ENCODE results near the gene ATP2C1. TPM values are rescaled to one million over a fixed set of nuclear protein-coding genes. Genes with fewer than 3 reads are reported as not detected.

ATP2C1 gene
- total RNA-seq, 1 donor from 2014 or later, result 128 TPM

DNA sequence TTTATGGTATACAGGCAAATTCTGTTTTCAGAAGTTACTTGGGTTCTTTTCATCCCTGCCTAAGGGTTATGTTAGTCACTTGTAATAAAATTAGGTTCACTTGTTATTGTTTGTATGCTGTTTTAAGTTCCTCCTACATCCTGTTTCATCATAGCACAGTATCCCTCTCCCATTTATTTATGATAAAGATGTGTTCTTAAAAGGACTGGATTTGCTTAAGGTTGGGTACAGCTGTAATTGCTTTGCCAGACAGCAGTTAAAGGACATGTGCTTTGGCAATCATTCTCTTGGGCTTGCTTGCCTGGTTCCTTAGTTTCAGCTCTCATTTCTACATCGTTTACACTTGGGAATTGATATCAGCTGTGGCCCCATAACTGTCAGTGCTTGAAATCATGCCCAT lies 11.7 kb downstream of the ATP2C1 start:
- intact Hi-C loops (cut with DNase I), result no loop called here
- no peaks in the 10 kb centered on the region for H3K27me3 ChIP-seq (ENCODE audit: low read depth)
- no peak for ATAC-seq
- no peaks in the 10 kb centered on the region for H3K9me3 ChIP-seq
- no peak for DNase-seq
- TF ChIP-seq, protein P1, sequence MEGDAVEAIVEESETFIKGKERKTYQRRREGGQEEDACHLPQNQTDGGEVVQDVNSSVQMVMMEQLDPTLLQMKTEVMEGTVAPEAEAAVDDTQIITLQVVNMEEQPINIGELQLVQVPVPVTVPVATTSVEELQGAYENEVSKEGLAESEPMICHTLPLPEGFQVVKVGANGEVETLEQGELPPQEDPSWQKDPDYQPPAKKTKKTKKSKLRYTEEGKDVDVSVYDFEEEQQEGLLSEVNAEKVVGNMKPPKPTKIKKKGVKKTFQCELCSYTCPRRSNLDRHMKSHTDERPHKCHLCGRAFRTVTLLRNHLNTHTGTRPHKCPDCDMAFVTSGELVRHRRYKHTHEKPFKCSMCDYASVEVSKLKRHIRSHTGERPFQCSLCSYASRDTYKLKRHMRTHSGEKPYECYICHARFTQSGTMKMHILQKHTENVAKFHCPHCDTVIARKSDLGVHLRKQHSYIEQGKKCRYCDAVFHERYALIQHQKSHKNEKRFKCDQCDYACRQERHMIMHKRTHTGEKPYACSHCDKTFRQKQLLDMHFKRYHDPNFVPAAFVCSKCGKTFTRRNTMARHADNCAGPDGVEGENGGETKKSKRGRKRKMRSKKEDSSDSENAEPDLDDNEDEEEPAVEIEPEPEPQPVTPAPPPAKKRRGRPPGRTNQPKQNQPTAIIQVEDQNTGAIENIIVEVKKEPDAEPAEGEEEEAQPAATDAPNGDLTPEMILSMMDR (IDR thresholded peaks at IDR 0.05), result no peak
- H3K4me3 ChIP-seq, result no peak overlapping the region
- H3K36me3 ChIP-seq, result no peaks in the 10 kb centered on the region
- no peak overlapping the region for H3K27ac ChIP-seq
- peaks cover 39% of the 10 kb centered on the region for H3K4me1 ChIP-seq

DNA sequence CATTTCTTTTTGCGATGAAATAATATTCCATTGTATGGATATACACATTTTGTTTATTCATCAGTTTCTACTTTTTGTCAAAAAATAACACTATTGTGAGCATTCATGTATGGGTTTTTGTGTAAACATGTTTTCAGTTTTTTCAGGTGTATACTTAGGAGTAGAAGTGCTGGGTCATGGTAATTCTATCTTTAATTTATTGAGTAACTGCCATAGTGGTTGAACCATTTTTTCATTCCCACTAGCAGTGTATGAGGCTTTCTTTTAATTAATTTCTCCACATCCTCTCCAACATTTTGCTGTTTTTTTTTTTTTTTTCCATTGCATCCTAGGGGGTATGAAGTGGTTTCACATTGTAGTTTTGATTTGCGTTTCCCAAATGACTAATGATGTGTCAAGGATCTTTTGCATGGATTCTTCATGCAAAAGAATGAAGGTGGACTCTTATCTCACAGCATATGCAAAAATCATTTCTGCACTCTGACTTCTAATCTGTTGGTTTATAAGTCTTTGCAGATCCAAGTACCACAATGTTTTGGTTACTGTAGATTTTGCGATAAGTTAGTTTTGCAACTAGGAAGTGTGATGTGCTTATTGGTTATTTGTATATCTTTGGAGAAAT lies 12.6 kb downstream of the ATP2C1 start:
- no peak for ATAC-seq
- H3K27ac ChIP-seq, result no peak overlapping the region
- intact Hi-C loops (cut with DNase I), result no loop called here
- H3K4me1 ChIP-seq, result peaks cover 30% of the 10 kb centered on the region
- H3K9me3 ChIP-seq, result no peaks in the 10 kb centered on the region
- TF ChIP-seq, protein P1 (IDR thresholded peaks at IDR 0.05), result no peak
- no peak overlapping the region for H3K4me3 ChIP-seq
- DNase-seq, result no peak
- H3K27me3 ChIP-seq (ENCODE audit: low read depth), result no peaks in the 10 kb centered on the region
- no peaks in the 10 kb centered on the region for H3K36me3 ChIP-seq

DNA sequence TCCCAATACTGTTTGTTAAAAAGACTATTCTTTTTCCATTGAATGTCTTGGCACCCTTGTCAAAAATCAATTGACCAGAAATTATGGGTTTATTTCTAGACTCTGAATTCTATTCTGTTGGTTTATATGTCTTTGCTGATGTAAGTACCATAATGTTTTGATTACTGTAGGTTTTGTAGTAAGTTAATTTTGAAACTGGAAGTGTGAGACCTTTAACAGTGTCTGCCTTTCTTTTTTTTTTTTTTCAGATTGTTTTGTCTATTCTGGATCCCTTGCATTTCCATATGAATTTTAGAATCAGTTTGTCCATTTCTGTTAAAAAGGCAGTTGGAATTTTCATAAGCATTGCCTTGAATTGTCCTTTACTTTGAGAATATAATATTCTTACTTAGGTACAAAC lies 13.6 kb downstream of the ATP2C1 start:
- Histone ChIP-seq H3K27ac (no peak overlapping the region), H3K4me1 (peaks cover 28% of the 10 kb centered on the region), H3K27me3 (ENCODE audit: low read depth) (no peaks in the 10 kb centered on the region), H3K36me3 (no peaks in the 10 kb centered on the region), H3K4me3 (no peak overlapping the region), H3K9me3 (no peaks in the 10 kb centered on the region)
- TF ChIP-seq, protein P1 (IDR thresholded peaks at IDR 0.05), result no peak
- ATAC-seq (no peak), DNase-seq (no peak)
- intact Hi-C loops (cut with DNase I), result no loop called here

DNA sequence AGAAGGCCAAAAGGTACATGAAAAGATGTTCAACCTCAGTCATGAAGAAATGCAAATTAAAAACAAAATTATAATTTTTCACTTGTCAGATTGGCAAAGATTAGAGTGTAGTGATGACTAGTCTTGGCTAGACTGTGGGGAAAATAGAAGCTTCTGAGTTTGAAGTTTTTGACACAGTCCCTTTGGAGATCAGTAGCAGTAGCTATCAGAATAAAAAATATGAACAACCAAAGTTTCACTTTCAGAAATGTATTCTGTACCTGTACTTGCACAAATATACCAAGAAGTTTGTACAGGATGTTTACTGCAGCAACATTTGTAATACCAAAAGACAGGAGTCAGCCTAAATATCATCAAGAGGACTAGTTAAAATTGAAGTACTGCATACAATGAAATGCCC lies 14.1 kb downstream of the ATP2C1 start:
- no peak overlapping the region for H3K4me3 ChIP-seq
- no peaks in the 10 kb centered on the region for H3K9me3 ChIP-seq
- intact Hi-C loops (cut with DNase I), result no loop called here
- no peak for DNase-seq
- H3K27me3 ChIP-seq (ENCODE audit: low read depth), result no peaks in the 10 kb centered on the region
- no peaks in the 10 kb centered on the region for H3K36me3 ChIP-seq
- ATAC-seq, result no peak
- TF ChIP-seq, protein P1 (IDR thresholded peaks at IDR 0.05), result no peak
- H3K4me1 ChIP-seq, result peaks cover 28% of the 10 kb centered on the region
- no peak overlapping the region for H3K27ac ChIP-seq

DNA sequence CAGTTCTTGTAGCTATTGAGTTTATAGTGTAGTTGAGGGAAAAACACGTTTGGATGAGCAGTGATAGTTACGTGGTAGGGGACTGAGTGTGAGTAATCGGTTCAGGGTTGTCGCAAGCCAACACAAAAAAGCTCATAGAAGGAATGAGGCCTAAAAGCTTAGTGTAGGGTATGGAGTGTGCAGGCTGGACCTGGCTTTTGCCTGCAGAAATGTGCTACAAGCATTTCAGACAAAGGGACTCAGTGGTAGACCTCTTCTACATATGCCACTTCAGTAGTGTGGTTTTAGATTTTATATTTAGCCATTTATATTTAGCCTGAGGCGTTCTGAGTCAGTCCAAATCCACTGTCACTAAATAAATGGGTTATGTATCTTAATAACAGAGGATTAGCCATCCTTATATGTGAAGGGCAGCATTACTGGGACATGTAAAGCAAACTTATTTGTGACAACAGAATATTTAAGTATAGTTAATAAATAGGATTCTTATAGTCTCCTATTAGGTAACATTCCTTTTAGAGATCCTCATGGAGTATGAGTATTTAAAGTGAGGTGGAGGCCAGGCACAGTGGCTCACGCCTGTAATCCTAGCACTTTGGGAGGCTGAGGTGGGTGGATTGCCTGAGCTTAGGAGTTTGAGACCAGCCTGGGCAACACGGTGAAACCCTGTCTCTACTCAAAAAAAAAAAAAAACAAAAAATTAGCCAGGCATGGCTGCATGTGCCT lies 21.8 kb downstream of the ATP2C1 start:
- ATAC-seq (no peak), DNase-seq (no peak)
- H3K9me3 ChIP-seq, result peaks cover 4% of the 10 kb centered on the region
- no peak overlapping the region for H3K4me3 ChIP-seq
- no peaks in the 10 kb centered on the region for H3K4me1 ChIP-seq
- intact Hi-C loops (cut with DNase I), result no loop called here
- H3K27me3 ChIP-seq (ENCODE audit: low read depth), result no peaks in the 10 kb centered on the region
- TF ChIP-seq, protein P1 (IDR thresholded peaks at IDR 0.05), result no peak
- no peak overlapping the region for H3K27ac ChIP-seq
- no peaks in the 10 kb centered on the region for H3K36me3 ChIP-seq
